BE2C (cell line): ENCODE data around the gene RNF150.
"Not testable (repeated sequence)": the region's sequence is repeated elsewhere in the genome, so short reads cannot be mapped to it uniquely, and the experiment has no call there.

ENCODE experiments used
- DNase-seq: peaks from one replicate; pipeline ENCODE4 v3.0.0-alpha.2; 2020
- H3K27me3 ChIP-seq: fragments of 250-450 bp; sonication (Bioruptor Pico); 2 replicates; pipeline ENCODE4 v1.5.1; 2020; ENCODE audit warnings: mild to moderate bottlenecking
- H3K36me3 ChIP-seq: fragments of 250-450 bp; sonication (Bioruptor Pico); 2 replicates; pipeline ENCODE4 v1.5.1; 2020; ENCODE audit warnings: mild to moderate bottlenecking
- H3K4me1 ChIP-seq: fragments of 250-450 bp; sonication (Bioruptor Pico); 2 replicates; pipeline ENCODE4 v1.5.1; 2020
- H3K4me3 ChIP-seq: 2 replicates; pipeline ENCODE4 v1.5.1; 2011; ENCODE audit warnings: low read depth, low read length
- H3K9me3 ChIP-seq: fragments of 250-450 bp; sonication (Bioruptor Pico); 2 replicates; pipeline ENCODE4 v1.5.1; 2020
- TF ChIP-seq, protein P1 (sequence below): IDR thresholded peaks from 2 replicates; pipeline ENCODE4 v1.5.1; 2012; ENCODE audit warnings: mild to moderate bottlenecking, low read depth, low read length

Gene RNF150

DNA sequence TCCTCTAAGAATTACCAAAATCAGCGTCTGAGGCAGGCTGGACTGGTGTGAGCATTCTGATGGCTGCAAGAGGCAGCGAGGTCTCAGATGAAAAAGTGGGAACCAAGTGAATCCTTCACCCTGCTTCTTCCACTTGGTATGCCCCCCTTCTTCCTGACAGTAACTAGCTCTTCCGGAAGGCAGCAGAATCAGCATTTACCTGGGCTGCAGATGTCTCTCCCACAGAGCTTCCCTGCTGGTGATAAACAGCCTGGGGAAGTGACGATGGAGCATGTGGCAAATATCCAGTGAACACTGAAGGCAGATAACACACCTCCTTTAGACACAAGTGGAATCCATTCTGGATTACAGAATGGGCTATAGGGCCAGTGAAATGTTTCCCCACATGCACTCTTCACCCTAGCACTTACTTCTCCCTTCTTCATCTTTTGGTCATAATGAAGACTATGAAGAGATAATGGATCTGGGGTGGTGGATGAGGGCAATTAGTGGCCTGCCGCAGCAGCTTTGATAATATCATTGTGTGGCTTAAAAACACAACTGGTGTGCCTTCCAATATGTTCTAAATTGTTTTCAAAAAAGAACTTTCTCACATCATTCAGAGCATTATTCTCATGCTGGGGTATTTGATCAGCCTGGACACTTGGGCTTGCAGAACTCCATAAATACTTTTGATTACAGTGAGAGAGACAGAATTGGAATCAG is 316.3 kb downstream of the RNF150 start:
- no peaks in the 10 kb centered on the region for H3K36me3 ChIP-seq
- H3K4me3 ChIP-seq: no peak overlapping the region
- H3K9me3 ChIP-seq: no peaks in the 10 kb centered on the region
- H3K4me1 ChIP-seq: peaks cover 8% of the 10 kb centered on the region; the same call in 1 of the 2 replicates
- no peaks in the 10 kb centered on the region for H3K27me3 ChIP-seq
- TF ChIP-seq, protein P1, sequence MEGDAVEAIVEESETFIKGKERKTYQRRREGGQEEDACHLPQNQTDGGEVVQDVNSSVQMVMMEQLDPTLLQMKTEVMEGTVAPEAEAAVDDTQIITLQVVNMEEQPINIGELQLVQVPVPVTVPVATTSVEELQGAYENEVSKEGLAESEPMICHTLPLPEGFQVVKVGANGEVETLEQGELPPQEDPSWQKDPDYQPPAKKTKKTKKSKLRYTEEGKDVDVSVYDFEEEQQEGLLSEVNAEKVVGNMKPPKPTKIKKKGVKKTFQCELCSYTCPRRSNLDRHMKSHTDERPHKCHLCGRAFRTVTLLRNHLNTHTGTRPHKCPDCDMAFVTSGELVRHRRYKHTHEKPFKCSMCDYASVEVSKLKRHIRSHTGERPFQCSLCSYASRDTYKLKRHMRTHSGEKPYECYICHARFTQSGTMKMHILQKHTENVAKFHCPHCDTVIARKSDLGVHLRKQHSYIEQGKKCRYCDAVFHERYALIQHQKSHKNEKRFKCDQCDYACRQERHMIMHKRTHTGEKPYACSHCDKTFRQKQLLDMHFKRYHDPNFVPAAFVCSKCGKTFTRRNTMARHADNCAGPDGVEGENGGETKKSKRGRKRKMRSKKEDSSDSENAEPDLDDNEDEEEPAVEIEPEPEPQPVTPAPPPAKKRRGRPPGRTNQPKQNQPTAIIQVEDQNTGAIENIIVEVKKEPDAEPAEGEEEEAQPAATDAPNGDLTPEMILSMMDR: no peak
- no peak for DNase-seq

- Histone ChIP-seq H3K4me3 (no peak overlapping the region), H3K9me3 (no peaks in the 10 kb centered on the region), H3K36me3 (no peaks in the 10 kb centered on the region), H3K4me1 (peaks cover 8% of the 10 kb centered on the region; the same call in 1 of the 2 replicates), H3K27me3 (no peaks in the 10 kb centered on the region)
- peak; percentile 30 for DNase-seq
- TF ChIP-seq, protein P1: no peak
Observed at GRCh38 chr4:140813804-140814203, 319.5 kb downstream of the RNF150 start.

GRCh38 chr4:140812916-140813315 is 320.4 kb downstream of the RNF150 start:
- no peaks in the 10 kb centered on the region for H3K27me3 ChIP-seq
- H3K36me3 ChIP-seq: no peaks in the 10 kb centered on the region
- peaks cover 8% of the 10 kb centered on the region; the same call in 1 of the 2 replicates for H3K4me1 ChIP-seq
- DNase-seq: no peak
- TF ChIP-seq, protein P1: no peak
- no peaks in the 10 kb centered on the region for H3K9me3 ChIP-seq
- H3K4me3 ChIP-seq: no peak overlapping the region

DNA sequence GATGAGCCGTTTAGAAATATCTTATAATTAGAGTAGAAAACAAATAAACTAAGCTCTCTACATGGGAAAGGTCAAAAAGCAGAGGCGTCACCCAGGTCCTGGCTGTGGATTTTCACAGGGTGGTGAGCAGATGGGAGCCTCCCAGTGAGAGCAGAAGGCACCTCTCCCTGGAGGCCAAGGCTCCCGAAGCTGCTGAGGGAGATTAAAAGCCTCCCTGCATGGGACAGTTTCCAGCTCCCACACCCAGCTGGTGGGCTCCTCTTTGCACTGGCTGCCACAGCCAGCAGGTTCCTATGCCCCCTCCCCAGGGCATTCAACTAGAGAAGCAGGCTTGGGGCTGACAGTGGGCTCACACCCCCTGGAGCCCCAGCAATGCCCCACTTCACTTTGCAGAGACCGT is 321.8 kb downstream of the RNF150 start:
- TF ChIP-seq, protein P1: no peak
- no peak for DNase-seq
- H3K9me3 ChIP-seq: no peaks in the 10 kb centered on the region
- H3K4me3 ChIP-seq: no peak overlapping the region
- peaks cover 2% of the 10 kb centered on the region; the same call in 1 of the 2 replicates for H3K4me1 ChIP-seq
- H3K36me3 ChIP-seq: no peaks in the 10 kb centered on the region
- no peaks in the 10 kb centered on the region for H3K27me3 ChIP-seq

GRCh38 chr4:140810591-140811169 is 322.6 kb downstream of the RNF150 start:
- not testable (repeated sequence) for H3K4me1 ChIP-seq, DNase-seq, H3K27me3 ChIP-seq, H3K4me3 ChIP-seq, H3K36me3 ChIP-seq, H3K9me3 ChIP-seq
